AG10803 (cell line): ENCODE results near the gene AKT2.

ENCODE experiments used
- DNase-seq: peaks from one replicate; pipeline ENCODE4 v3.0.0; 2010; ENCODE audit warnings: low read depth
- H3K4me3 ChIP-seq: 2 replicates; pipeline ENCODE4 v1.5.1; 2011; ENCODE audit warnings: mild to moderate bottlenecking, low read length, control low read depth
- TF ChIP-seq, protein P1 (sequence below): conservative IDR thresholded peaks from 2 replicates; pipeline ENCODE4 v1.5.1; 2011; ENCODE audit warnings: mild to moderate bottlenecking, low read length, control low read depth, inconsistent platforms

Gene AKT2

DNA sequence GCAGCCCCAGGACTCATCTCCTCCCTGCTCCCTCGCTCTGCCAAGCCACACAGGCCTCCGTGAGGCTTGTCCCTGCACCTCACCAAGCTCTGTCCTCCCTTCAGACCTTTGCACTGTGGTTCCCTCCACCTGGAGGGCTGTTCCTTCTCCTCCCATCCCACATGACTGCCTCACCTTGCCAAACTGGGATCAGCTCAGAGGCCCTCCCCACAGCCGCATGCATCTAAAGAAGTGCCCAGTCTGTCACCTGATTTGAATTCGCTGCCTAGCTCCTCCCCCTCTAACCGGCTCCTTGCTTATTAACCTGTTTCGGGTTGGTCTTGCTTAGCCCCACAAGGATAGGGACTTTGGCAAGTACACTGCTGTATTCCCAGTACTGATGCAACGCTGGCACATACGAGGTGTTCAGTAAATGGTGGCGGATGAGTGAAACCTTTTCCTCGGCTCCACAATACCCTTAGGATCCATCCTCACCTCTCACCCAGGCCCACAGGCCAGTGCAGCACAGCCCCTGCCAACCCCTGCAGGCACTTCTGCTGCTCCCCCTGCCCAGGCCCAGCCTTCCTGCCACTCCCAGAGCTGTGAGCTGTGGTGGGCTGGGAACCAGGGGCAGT lies 4.4 kb downstream of the AKT2 start:
- H3K4me3 ChIP-seq = no peak overlapping the region
- TF ChIP-seq, protein P1, sequence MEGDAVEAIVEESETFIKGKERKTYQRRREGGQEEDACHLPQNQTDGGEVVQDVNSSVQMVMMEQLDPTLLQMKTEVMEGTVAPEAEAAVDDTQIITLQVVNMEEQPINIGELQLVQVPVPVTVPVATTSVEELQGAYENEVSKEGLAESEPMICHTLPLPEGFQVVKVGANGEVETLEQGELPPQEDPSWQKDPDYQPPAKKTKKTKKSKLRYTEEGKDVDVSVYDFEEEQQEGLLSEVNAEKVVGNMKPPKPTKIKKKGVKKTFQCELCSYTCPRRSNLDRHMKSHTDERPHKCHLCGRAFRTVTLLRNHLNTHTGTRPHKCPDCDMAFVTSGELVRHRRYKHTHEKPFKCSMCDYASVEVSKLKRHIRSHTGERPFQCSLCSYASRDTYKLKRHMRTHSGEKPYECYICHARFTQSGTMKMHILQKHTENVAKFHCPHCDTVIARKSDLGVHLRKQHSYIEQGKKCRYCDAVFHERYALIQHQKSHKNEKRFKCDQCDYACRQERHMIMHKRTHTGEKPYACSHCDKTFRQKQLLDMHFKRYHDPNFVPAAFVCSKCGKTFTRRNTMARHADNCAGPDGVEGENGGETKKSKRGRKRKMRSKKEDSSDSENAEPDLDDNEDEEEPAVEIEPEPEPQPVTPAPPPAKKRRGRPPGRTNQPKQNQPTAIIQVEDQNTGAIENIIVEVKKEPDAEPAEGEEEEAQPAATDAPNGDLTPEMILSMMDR = no peak
- DNase-seq = no peak

DNA sequence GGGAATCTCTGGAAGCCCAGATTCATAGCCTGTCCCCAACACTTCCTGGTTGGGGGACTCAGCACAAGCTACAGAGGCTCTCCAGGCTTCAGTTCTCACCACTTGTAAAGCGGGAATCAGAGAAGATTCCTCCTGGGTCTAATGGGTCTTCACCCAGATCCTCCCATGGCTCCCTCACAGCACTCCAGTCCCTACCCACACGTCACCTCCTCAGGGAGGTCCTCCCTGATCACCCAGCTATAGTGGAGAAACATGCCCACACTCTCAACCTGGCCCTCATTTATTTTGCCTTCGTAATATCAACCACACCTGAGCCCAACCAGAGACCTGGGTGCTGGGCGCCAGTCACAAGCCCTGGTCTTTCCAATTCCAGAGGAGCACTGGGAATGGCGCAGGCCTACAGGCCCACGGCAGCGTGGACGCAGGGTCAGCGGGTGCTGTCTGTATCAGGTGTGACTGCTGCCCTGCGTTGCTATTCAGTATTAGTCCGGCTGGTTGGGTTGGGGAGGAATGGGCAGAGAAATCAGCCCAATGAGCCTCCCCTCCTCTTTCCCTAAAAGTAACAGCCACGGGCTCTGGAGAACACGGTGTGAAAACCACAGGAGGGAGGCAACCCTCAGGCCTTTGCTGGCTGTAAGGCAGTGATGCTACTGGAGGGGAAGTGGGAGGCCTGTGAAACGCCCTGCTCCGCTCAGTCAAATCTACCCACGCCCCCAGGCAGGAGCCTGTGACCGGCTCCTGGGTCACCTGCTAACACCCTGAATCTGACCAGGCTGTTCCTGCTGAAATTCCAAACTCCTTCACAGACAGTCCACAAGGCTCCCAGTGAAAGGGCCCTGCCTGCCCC lies 5.2 kb downstream of the AKT2 start:
- no peak for DNase-seq
- TF ChIP-seq, protein P1 = no peak
- peak overlapping the region; percentile 57 for H3K4me3 ChIP-seq

DNA sequence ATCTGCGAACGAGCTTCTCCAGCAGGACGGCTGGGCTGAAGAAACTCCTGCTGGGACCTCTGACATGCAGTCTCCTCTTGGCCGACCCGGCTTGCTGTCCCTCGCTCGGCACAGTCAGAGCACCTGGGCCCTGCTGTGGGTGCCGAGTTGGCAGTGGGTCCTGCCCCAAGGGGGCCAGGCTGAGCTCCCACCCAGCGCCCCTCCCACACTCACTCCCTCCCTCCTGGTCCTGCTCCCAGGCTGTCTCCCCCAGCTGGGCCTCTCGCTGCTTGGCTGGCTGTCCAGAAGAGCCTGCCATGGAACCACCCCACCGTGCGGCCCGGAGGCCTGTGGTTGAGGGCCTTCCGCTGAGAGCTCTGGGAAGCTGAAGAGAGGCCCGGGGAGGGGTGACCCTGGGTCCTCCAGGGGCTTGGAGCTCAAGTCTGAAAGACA lies 6.0 kb downstream of the AKT2 start:
- TF ChIP-seq, protein P1 = peak; percentile 13; the same call in 1 of the 2 replicates
- peak; percentile 81 for DNase-seq
- H3K4me3 ChIP-seq = peak overlapping the region; percentile 57

DNA sequence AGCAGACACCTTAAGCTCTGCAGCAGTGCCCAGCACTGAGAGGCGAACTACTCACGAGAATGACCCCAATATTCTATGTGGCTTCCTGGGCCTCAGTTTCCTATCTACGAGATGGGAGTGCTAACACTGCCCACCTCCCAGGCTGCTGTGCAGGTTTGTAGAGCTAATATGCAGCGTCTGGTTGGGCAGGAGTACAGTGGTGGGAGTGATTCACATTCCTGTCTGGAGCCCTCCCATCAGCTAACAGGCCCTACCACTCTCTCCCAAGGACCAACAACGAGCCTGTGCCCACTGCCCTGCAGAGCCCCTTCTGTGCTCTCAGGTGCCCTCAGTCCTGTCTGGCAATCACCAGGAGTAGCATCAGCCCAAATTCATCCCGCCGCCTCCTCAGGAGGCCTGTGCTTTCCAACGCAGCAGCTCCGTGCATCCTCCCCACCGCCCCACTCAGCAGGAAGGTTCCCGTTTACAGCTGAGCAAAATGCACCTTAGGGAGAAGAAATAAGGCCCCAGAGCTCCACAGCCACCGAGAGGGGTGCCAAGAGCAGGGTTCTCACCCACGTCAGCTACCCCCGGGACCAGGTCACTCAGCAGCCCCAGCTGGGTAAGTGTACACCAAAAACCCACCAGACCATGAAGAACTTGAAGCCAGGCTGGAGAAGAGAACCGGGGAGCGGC lies 6.6 kb downstream of the AKT2 start:
- peak overlapping the region; percentile 57 for H3K4me3 ChIP-seq
- no peak for DNase-seq
- TF ChIP-seq, protein P1 = no peak

DNA sequence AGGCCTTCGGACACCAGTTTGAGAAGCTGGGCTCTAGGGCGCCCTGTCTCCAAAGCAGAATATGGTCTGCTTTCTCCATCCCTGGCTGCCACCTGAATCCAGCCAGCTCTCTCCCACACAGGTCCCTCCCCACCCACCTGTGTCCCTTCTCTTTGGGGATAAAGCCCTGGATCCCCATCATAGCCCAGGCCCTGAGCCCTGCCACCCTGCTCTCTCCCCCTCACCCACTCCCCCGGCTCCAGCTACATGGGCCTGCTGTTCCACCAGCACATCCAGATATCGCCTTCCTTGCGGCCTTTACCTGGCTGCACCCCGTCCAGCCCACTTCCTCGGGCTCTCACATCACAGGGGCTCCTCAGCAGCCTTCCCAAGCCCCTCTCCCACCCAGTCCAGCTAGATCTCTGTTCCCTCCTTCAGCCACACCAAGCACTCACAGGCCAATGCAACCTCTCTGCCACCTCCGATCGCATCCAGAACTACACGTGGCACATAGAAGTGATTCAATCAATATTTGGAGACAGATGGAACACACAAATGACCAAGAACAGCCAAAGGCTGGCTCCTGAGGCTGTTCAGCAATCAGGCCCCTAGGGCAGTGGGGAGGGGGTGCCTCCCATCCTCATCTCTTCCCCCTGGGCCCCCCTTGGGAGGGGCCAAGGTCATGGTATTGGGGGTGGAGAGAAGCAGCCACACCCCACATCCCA lies 7.6 kb downstream of the AKT2 start:
- no peak overlapping the region; the same call in 1 of the 2 replicates for H3K4me3 ChIP-seq
- DNase-seq = no peak
- TF ChIP-seq, protein P1 = no peak

DNA sequence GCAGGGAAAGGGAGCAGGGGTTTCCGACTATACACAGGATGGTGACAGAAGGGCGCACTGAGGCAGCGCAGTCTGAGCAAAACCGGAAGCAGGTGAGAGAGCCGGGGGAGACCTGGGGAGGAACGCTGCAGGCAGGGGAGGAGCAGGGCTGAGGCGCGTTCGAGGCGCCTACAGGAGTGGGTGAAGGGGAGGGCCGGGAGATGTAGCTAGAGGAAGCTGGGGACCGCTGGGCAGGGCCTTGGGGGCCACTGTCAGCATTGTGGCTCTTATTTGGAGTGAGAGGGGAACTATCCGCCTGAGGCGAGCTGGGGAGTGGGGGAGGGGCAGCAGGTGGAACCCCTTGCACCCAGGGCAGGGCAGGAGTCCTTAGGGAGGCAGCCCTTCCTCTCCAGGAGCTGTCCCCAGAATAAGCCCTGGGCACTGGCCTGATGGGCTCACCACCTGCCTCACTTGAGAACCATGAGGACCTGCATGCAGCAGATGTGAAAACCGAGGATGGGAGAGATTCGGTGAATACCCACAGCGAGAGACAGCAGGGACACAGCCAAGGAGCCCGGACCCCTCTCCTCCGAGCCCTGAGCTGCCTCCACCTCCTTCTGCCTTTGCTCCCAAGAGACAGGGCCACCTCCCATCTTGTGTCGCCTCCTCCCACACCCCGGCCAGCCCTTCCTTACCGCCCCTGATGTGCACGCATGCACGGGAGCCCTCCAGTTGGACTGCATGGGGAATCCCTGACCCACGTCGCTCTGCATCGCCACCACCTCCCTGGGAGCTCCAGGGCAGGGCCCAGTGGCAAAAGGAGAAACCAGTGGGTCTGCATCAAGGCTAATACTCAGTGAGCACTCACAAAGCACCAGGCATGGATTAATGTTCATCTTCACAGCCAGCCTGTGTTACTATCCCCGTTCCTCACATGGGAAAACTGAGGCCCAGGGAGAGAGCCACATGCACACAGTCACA lies 10.3 kb downstream of the AKT2 start:
- no peak for DNase-seq
- no peak overlapping the region for H3K4me3 ChIP-seq
- TF ChIP-seq, protein P1 = no peak
